Measurements from ENCODE around the gene PLB1.

PLB1 gene

GRCh38 chr2:28668880-28669279 lies 173.0 kb downstream of the PLB1 start:
- H3K4me3 ChIP-seq (ENCODE audit: low read depth, low read length, poor library complexity, severe bottlenecking): no peak overlapping the region
- no peaks in the 10 kb centered on the region for H3K79me2 ChIP-seq (ENCODE audit: insufficient read depth, low read length)
- TF ChIP-seq CTCF (IDR thresholded peaks at IDR 0.05; ENCODE audit: low read length): no peak
- TF ChIP-seq EZH2 (IDR thresholded peaks at IDR 0.05; ENCODE audit: borderline replicate concordance, low read length): no peak
- no peak overlapping the region for H3K27ac ChIP-seq (ENCODE audit: low read depth, low read length, poor library complexity, severe bottlenecking)
- H4K20me1 ChIP-seq (ENCODE audit: insufficient read depth, low read length): no peaks in the 10 kb centered on the region
- H3K9me2 ChIP-seq (ENCODE audit: low read depth, low read length): no peaks in the 10 kb centered on the region
- H3K4me1 ChIP-seq (ENCODE audit: insufficient read depth, low read length, severe bottlenecking): no peaks in the 10 kb centered on the region
- H2AFZ ChIP-seq (ENCODE audit: low read length): no peak overlapping the region
- no peaks in the 10 kb centered on the region for H3K36me3 ChIP-seq (ENCODE audit: insufficient read depth, low read length)
- H3K27me3 ChIP-seq (ENCODE audit: insufficient read depth, low read length): 0 out of 2 replicates have a peak, but pooled peaks cover 5% of the 10 kb centered on the region
- no peaks in the 10 kb centered on the region for H3F3A ChIP-seq (ENCODE audit: insufficient read depth, low read length)
- no peak overlapping the region for H3K4me2 ChIP-seq (ENCODE audit: low read length)
- no peak overlapping the region for H3K9ac ChIP-seq (ENCODE audit: low read length)
- no peaks in the 10 kb centered on the region for H3K9me3 ChIP-seq (ENCODE audit: low read length)

GRCh38 chr2:28670856-28671255 lies 175.0 kb downstream of the PLB1 start:
- no peaks in the 10 kb centered on the region for H3K9me2 ChIP-seq (ENCODE audit: low read depth, low read length)
- H3K4me1 ChIP-seq (ENCODE audit: insufficient read depth, low read length, severe bottlenecking): no peaks in the 10 kb centered on the region
- no peak overlapping the region for H3K9ac ChIP-seq (ENCODE audit: low read length)
- H3K36me3 ChIP-seq (ENCODE audit: insufficient read depth, low read length): no peaks in the 10 kb centered on the region
- H2AFZ ChIP-seq (ENCODE audit: low read length): no peak overlapping the region
- no peaks in the 10 kb centered on the region for H3K79me2 ChIP-seq (ENCODE audit: insufficient read depth, low read length)
- H3K4me2 ChIP-seq (ENCODE audit: low read length): no peak overlapping the region
- no peak overlapping the region for H3K27ac ChIP-seq (ENCODE audit: low read depth, low read length, poor library complexity, severe bottlenecking)
- H3K9me3 ChIP-seq (ENCODE audit: low read length): no peaks in the 10 kb centered on the region
- TF ChIP-seq EZH2 (IDR thresholded peaks at IDR 0.05; ENCODE audit: borderline replicate concordance, low read length) (no peak), CTCF (IDR thresholded peaks at IDR 0.05; ENCODE audit: low read length) (no peak)
- no peaks in the 10 kb centered on the region for H3F3A ChIP-seq (ENCODE audit: insufficient read depth, low read length)
- H3K4me3 ChIP-seq (ENCODE audit: low read depth, low read length, poor library complexity, severe bottlenecking): no peak overlapping the region
- no peaks in the 10 kb centered on the region for H4K20me1 ChIP-seq (ENCODE audit: insufficient read depth, low read length)
- 0 out of 2 replicates have a peak, but pooled peaks cover 5% of the 10 kb centered on the region for H3K27me3 ChIP-seq (ENCODE audit: insufficient read depth, low read length)

- Histone ChIP-seq H3K4me2 (ENCODE audit: low read length) (no peak overlapping the region), H3K27me3 (ENCODE audit: insufficient read depth, low read length) (no peaks in the 10 kb centered on the region), H3K9me2 (ENCODE audit: low read depth, low read length) (no peaks in the 10 kb centered on the region), H3K4me3 (ENCODE audit: low read depth, low read length, poor library complexity, severe bottlenecking) (no peak overlapping the region), H3K9me3 (ENCODE audit: low read length) (no peaks in the 10 kb centered on the region), H2AFZ (ENCODE audit: low read length) (no peak overlapping the region), H3K27ac (ENCODE audit: low read depth, low read length, poor library complexity, severe bottlenecking) (no peak overlapping the region), H4K20me1 (ENCODE audit: insufficient read depth, low read length) (no peaks in the 10 kb centered on the region), H3F3A (ENCODE audit: insufficient read depth, low read length) (no peaks in the 10 kb centered on the region), H3K4me1 (ENCODE audit: insufficient read depth, low read length, severe bottlenecking) (no peaks in the 10 kb centered on the region), H3K36me3 (ENCODE audit: insufficient read depth, low read length) (no peaks in the 10 kb centered on the region), H3K79me2 (ENCODE audit: insufficient read depth, low read length) (no peaks in the 10 kb centered on the region), H3K9ac (ENCODE audit: low read length) (no peak overlapping the region)
- TF ChIP-seq CTCF (IDR thresholded peaks at IDR 0.05; ENCODE audit: low read length): no peak
- no peak for TF ChIP-seq EZH2 (IDR thresholded peaks at IDR 0.05; ENCODE audit: borderline replicate concordance, low read length)
Measured at GRCh38 chr2:28673338-28673737, 177.5 kb downstream of the PLB1 start.

Measured in OCI-LY1 (cell line).